ENCODE results near the gene FAM221B.

Gene FAM221B

GRCh38 chr9:35829764-35830096 lies 1.2 kb upstream of the FAM221B start:
- Histone ChIP-seq H4K20me1 (ENCODE audit: insufficient read depth, low read length) (no peaks in the 10 kb centered on the region), H3K27ac (ENCODE audit: low read length) (no peak overlapping the region), H3K4me3 (ENCODE audit: low read length) (peak overlapping the region; percentile 94), H3K9ac (ENCODE audit: low read length) (peak overlapping the region; percentile 74), H3F3A (ENCODE audit: insufficient read depth, low read length) (peaks cover 10% of the 10 kb centered on the region), H3K4me1 (ENCODE audit: low read length) (peaks cover 30% of the 10 kb centered on the region), H3K9me2 (replicated peaks; ENCODE audit: insufficient read depth, low read length) (no peaks in the 10 kb centered on the region), H3K36me3 (replicated peaks; ENCODE audit: insufficient read depth, low read length) (no peaks in the 10 kb centered on the region), H3K79me2 (ENCODE audit: low read length) (0 out of 2 replicates have a peak, but pooled peaks cover 3% of the 10 kb centered on the region), H3K27me3 (replicated peaks; ENCODE audit: insufficient read depth, low read length) (no peaks in the 10 kb centered on the region), H3K4me2 (ENCODE audit: low read depth, low read length) (peak overlapping the region; percentile 94), H3K9me3 (replicated peaks; ENCODE audit: insufficient read depth, low read length) (no peaks in the 10 kb centered on the region), H2AFZ (ENCODE audit: low read length) (peak overlapping the region; percentile 78)
- no peak for DNase-seq
- TF ChIP-seq EZH2 (optimal IDR thresholded peaks at IDR 0.05; ENCODE audit: low read depth, low read length) (no peak), EZH2phosphoT487 (IDR thresholded peaks at IDR 0.05; ENCODE audit: low read length) (no peak), CTCF (IDR thresholded peaks at IDR 0.05; ENCODE audit: low read length) (no peak)

GRCh38 chr9:35829084-35829763 lies 692 bp upstream of the FAM221B start, which contains the start of gene TMEM8B:
TMEM8B (plus strand) TSS chr9:35829228; CDS start chr9:35829448, 220 bp downstream.
- Histone ChIP-seq H3K9me2 (replicated peaks; ENCODE audit: insufficient read depth, low read length) (no peaks in the 10 kb centered on the region), H3K9ac (ENCODE audit: low read length) (peak within 1 kb of the TSS; percentile 74), H2AFZ (ENCODE audit: low read length) (peak within 1 kb of the TSS; percentile 100), H3K27me3 (replicated peaks; ENCODE audit: insufficient read depth, low read length) (no peaks in the 10 kb centered on the region), H3K36me3 (replicated peaks; ENCODE audit: insufficient read depth, low read length) (no peaks in the 10 kb centered on the region), H3K4me2 (ENCODE audit: low read depth, low read length) (peak within 1 kb of the TSS; percentile 94), H3K79me2 (ENCODE audit: low read length) (0 out of 2 replicates have a peak, but pooled peaks cover 3% of the 10 kb centered on the region), H3F3A (ENCODE audit: insufficient read depth, low read length) (peaks cover 9% of the 10 kb centered on the region), H3K4me1 (ENCODE audit: low read length) (peaks cover 25% of the 10 kb centered on the region), H3K4me3 (ENCODE audit: low read length) (peak within 1 kb of the TSS; percentile 94), H4K20me1 (ENCODE audit: insufficient read depth, low read length) (no peaks in the 10 kb centered on the region), H3K27ac (ENCODE audit: low read length) (no peak within 1 kb of the TSS), H3K9me3 (replicated peaks; ENCODE audit: insufficient read depth, low read length) (no peaks in the 10 kb centered on the region)
- TF ChIP-seq EZH2phosphoT487 (IDR thresholded peaks at IDR 0.05; ENCODE audit: low read length): no peak
- peak; percentile 96 for DNase-seq

GRCh38 chr9:35827486-35827885 lies 1.0 kb downstream of the FAM221B start:
- TF ChIP-seq EZH2phosphoT487 (IDR thresholded peaks at IDR 0.05; ENCODE audit: low read length) (no peak), EZH2 (optimal IDR thresholded peaks at IDR 0.05; ENCODE audit: low read depth, low read length) (no peak), CTCF (IDR thresholded peaks at IDR 0.05; ENCODE audit: low read length) (no peak)
- Histone ChIP-seq H3K9me3 (replicated peaks; ENCODE audit: insufficient read depth, low read length) (no peaks in the 10 kb centered on the region), H3K27ac (ENCODE audit: low read length) (no peak overlapping the region), H3K9me2 (replicated peaks; ENCODE audit: insufficient read depth, low read length) (no peaks in the 10 kb centered on the region), H3K79me2 (ENCODE audit: low read length) (0 out of 2 replicates have a peak, but pooled peaks cover 3% of the 10 kb centered on the region), H3K36me3 (replicated peaks; ENCODE audit: insufficient read depth, low read length) (no peaks in the 10 kb centered on the region), H3K4me1 (ENCODE audit: low read length) (peaks cover 9% of the 10 kb centered on the region), H2AFZ (ENCODE audit: low read length) (no peak overlapping the region), H3K4me3 (ENCODE audit: low read length) (no peak overlapping the region), H3F3A (ENCODE audit: insufficient read depth, low read length) (no peaks in the 10 kb centered on the region), H4K20me1 (ENCODE audit: insufficient read depth, low read length) (no peaks in the 10 kb centered on the region), H3K9ac (ENCODE audit: low read length) (no peak overlapping the region), H3K27me3 (replicated peaks; ENCODE audit: insufficient read depth, low read length) (no peaks in the 10 kb centered on the region), H3K4me2 (ENCODE audit: low read depth, low read length) (no peak overlapping the region)
- no peak for DNase-seq

Measured in MM.1S (cell line).